Loucy (cell line): ENCODE measurements around the gene MMS19.

Source experiments
- H2AFZ ChIP-seq: fragments of 200-600 bp; sonication (generic); 2 replicates; pipeline ENCODE4 v1.6.0; 2016; ENCODE audit warnings: antibody characterized with exemption, mild to moderate bottlenecking, low read length, moderate library complexity
- H3F3A ChIP-seq: fragments of 200-600 bp; 2 replicates; pipeline ENCODE4 v1.6.0; 2016; ENCODE audit warnings: antibody characterized with exemption, low read depth, mild to moderate bottlenecking
- H3K27me3 ChIP-seq: fragments of 200-600 bp; sonication (generic); 2 replicates; pipeline ENCODE4 v1.6.1; 2014; ENCODE audit warnings: low read length, mild to moderate bottlenecking; ENCODE audit not compliant: insufficient read depth, poor library complexity, severe bottlenecking
- H3K36me3 ChIP-seq: fragments of 200-600 bp; sonication (generic); 2 replicates; pipeline ENCODE4 v1.6.1; 2016; ENCODE audit warnings: low read length; ENCODE audit not compliant: insufficient read depth
- H3K4me1 ChIP-seq: fragments of 200-600 bp; sonication (generic); 2 replicates; pipeline ENCODE4 v1.5.1; 2014; ENCODE audit warnings: low read length, mild to moderate bottlenecking; ENCODE audit not compliant: insufficient read depth, poor library complexity, severe bottlenecking
- H3K4me2 ChIP-seq: fragments of 200-600 bp; sonication (generic); 2 replicates; pipeline ENCODE4 v1.6.0; 2014; ENCODE audit warnings: antibody characterized with exemption, low read length, low read depth, mild to moderate bottlenecking; ENCODE audit not compliant: poor library complexity, severe bottlenecking
- H3K4me3 ChIP-seq: fragments of 200-600 bp; sonication (generic); 2 replicates; pipeline ENCODE4 v1.5.1; 2014; ENCODE audit warnings: low read length, mild to moderate bottlenecking, mixed read lengths; ENCODE audit not compliant: poor library complexity, severe bottlenecking
- H3K79me2 ChIP-seq: fragments of 200-600 bp; sonication (generic); 2 replicates; pipeline ENCODE4 v1.6.1; 2014; ENCODE audit warnings: low read length; ENCODE audit not compliant: insufficient read depth
- H3K9ac ChIP-seq: fragments of 200-600 bp; sonication (generic); 2 replicates; pipeline ENCODE4 v1.6.0; 2014; ENCODE audit warnings: mild to moderate bottlenecking, low read depth, low read length, moderate library complexity; ENCODE audit not compliant: poor library complexity, severe bottlenecking
- H3K9me2 ChIP-seq: fragments of 200-600 bp; sonication (generic); replicated peaks from 2 replicates; pipeline ENCODE4 v1.6.1; 2016; ENCODE audit warnings: low read depth, low read length, mixed read lengths
- H3K9me3 ChIP-seq: fragments of 200-600 bp; sonication (generic); 2 replicates; pipeline ENCODE4 v1.6.1; 2014; ENCODE audit warnings: mild to moderate bottlenecking, antibody characterized with exemption, low read length, low read depth; ENCODE audit not compliant: insufficient read depth
- H4K20me1 ChIP-seq: fragments of 200-600 bp; sonication (generic); 2 replicates; pipeline ENCODE4 v1.6.0; 2014; ENCODE audit warnings: antibody characterized with exemption, low read length, mild to moderate bottlenecking; ENCODE audit not compliant: insufficient read depth, poor library complexity, severe bottlenecking
- EZH2phosphoT487 ChIP-seq: fragments of 200-600 bp; IDR thresholded peaks from 2 replicates; pipeline ENCODE4 v1.6.1; 2018; ENCODE audit warnings: antibody characterized with exemption, mild to moderate bottlenecking, moderate library complexity, borderline replicate concordance
- TF ChIP-seq, protein P1 (sequence below): fragments of 200-600 bp; sonication (generic); conservative IDR thresholded peaks from 2 replicates; pipeline ENCODE4 v1.5.1; 2014; ENCODE audit warnings: mild to moderate bottlenecking, antibody characterized with exemption, low read length

The MMS19 gene

DNA sequence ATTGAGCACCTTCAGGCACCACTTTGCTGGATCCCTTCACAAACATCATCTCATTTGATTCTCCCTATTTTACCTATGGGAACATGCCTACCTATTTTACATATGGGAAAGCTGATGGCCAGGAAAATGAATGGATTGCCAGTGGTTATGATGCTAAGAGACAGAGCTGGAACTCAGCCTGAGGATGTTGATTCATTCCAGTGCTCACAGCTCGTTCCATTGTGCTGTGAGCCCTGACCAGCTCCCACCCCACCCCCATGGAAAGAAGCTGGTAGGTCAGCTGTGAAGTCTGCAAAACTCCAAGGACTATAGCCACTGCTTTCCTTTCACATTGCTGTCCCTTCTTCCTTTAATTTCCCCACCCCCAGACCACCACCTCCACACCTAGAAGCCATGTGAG is 10.1 kb upstream of the MMS19 start:
- H3K36me3 ChIP-seq: no peaks in the 10 kb centered on the region
- no peak overlapping the region for H3K4me2 ChIP-seq
- TF ChIP-seq EZH2phosphoT487: no peak
- TF ChIP-seq, protein P1, sequence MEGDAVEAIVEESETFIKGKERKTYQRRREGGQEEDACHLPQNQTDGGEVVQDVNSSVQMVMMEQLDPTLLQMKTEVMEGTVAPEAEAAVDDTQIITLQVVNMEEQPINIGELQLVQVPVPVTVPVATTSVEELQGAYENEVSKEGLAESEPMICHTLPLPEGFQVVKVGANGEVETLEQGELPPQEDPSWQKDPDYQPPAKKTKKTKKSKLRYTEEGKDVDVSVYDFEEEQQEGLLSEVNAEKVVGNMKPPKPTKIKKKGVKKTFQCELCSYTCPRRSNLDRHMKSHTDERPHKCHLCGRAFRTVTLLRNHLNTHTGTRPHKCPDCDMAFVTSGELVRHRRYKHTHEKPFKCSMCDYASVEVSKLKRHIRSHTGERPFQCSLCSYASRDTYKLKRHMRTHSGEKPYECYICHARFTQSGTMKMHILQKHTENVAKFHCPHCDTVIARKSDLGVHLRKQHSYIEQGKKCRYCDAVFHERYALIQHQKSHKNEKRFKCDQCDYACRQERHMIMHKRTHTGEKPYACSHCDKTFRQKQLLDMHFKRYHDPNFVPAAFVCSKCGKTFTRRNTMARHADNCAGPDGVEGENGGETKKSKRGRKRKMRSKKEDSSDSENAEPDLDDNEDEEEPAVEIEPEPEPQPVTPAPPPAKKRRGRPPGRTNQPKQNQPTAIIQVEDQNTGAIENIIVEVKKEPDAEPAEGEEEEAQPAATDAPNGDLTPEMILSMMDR: no peak
- no peak overlapping the region for H3K9ac ChIP-seq
- H2AFZ ChIP-seq: no peak overlapping the region
- H3K9me3 ChIP-seq: no peaks in the 10 kb centered on the region
- H3K9me2 ChIP-seq: no peaks in the 10 kb centered on the region
- no peaks in the 10 kb centered on the region for H3K27me3 ChIP-seq
- no peak overlapping the region for H3K4me3 ChIP-seq
- H4K20me1 ChIP-seq: no peaks in the 10 kb centered on the region
- no peaks in the 10 kb centered on the region for H3K79me2 ChIP-seq
- H3K4me1 ChIP-seq: no peaks in the 10 kb centered on the region
- no peaks in the 10 kb centered on the region for H3F3A ChIP-seq

DNA sequence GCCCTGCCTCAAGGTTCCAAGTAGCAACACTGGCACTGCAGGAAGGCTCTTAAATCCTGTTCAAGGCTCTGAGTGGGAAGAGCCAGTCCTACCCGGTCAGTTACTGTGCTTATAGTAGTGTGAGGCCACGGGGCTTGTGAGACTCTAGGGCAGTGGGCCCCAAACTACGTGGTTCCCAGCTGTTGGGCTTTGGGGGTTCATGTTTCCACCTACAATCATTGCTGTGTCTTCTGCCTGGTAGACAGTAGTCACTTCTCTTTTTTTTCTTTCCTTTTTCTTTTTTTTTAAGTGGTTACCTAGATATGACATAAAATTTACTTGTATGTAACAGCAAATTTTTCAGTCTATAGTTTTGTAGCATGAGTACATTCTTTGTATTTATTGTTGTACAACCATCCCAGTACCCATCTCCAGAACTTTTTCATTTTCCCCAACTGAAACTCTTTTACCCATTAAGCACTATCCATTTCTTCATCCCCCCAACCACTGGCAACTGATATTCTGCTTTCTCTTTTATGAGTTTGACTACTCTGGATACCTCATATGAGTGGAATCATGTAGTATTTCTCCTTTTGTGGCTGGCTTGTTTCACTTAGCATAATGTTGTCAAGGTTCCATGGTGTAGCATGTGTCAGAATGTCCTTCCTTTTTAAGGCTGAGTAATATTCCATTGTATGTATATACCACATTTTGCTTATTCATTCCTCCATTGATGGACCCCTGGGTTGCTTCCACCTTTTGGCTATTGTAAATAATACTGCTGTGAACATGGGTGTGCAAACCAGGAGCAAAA is 8.2 kb upstream of the MMS19 start:
- no peak overlapping the region for H3K9ac ChIP-seq
- H3K79me2 ChIP-seq: no peaks in the 10 kb centered on the region

DNA sequence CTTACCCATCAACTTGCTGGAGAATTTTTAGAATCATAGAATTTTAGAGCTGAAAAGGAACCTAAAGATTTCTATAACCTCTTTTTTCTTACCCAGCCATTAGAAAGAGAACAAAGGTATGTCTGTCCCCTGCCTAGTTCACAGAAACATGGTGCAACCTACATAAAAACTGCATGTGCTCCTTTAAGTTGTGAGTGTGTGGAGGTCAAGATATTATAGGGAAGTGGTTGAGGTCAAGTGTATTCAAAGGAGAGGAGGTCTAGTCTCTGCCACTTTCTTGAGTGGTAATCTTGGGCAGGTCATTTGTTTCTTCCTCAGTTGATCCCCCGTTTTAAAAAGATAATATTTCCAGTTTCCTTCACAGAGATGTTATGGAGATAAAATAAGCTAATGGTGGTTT is 6.9 kb upstream of the MMS19 start:
- no peaks in the 10 kb centered on the region for H3K79me2 ChIP-seq
- TF ChIP-seq, protein P1: no peak
- no peak for TF ChIP-seq EZH2phosphoT487

More for the DNA sequence above, 8.2 kb upstream of the MMS19 start:
- Histone ChIP-seq H3F3A (no peaks in the 10 kb centered on the region), H4K20me1 (no peaks in the 10 kb centered on the region), H3K9me2 (no peaks in the 10 kb centered on the region), H3K4me2 (no peak overlapping the region), H3K36me3 (no peaks in the 10 kb centered on the region), H3K4me3 (no peak overlapping the region), H3K9me3 (no peaks in the 10 kb centered on the region), H3K27me3 (no peaks in the 10 kb centered on the region), H3K4me1 (no peaks in the 10 kb centered on the region), H2AFZ (no peak overlapping the region)
- TF ChIP-seq EZH2phosphoT487: no peak
- TF ChIP-seq, protein P1: no peak

More for the DNA sequence above, 6.9 kb upstream of the MMS19 start:
- H3K9me3 ChIP-seq: no peaks in the 10 kb centered on the region
- H2AFZ ChIP-seq: no peak overlapping the region
- no peaks in the 10 kb centered on the region for H3K9me2 ChIP-seq
- H3K4me2 ChIP-seq: no peak overlapping the region
- no peaks in the 10 kb centered on the region for H3K27me3 ChIP-seq
- no peaks in the 10 kb centered on the region for H4K20me1 ChIP-seq
- H3K4me1 ChIP-seq: no peaks in the 10 kb centered on the region
- no peak overlapping the region for H3K4me3 ChIP-seq
- no peak overlapping the region for H3K9ac ChIP-seq
- H3F3A ChIP-seq: no peaks in the 10 kb centered on the region
- no peaks in the 10 kb centered on the region for H3K36me3 ChIP-seq
